HEK293 (cell line): ENCODE results near the gene MYO1D.

Source experiments
- KLF10 ChIP-seq: fragments of 450-650 bp; IDR thresholded peaks from 2 replicates; pipeline ENCODE4 v1.5.1; 2018; ENCODE audit warnings: missing biosample characterization, mild to moderate bottlenecking, missing genetic modification characterization
- ZBTB7A ChIP-seq: fragments of 450-650 bp; formaldehyde crosslinking; IDR thresholded peaks from 2 replicates; pipeline ENCODE4 v1.5.1; 2016; ENCODE audit warnings: low read depth, missing biosample characterization, missing genetic modification characterization
- ZFP3 ChIP-seq: fragments of 450-650 bp; formaldehyde crosslinking; IDR thresholded peaks from 2 replicates; pipeline ENCODE4 v1.5.1; 2016; ENCODE audit warnings: low read depth, missing biosample characterization, missing genetic modification characterization
- ZNF274 ChIP-seq, 2 experiments: fragments of 200-500 bp in 1 of 2; fragments of 450-650 bp in 1 of 2; sonication (Bioruptor generic) in 1 of 2; formaldehyde crosslinking in 1 of 2; IDR thresholded peaks; 2 replicates each; pipeline versions ENCODE4 v1.5.1 to v1.6.1; 2014 to 2016; ENCODE audit warnings: borderline replicate concordance in 1 of 2, inconsistent platforms in 1 of 2, low read length in 1 of 2, missing biosample characterization in 1 of 2, missing genetic modification characterization in 1 of 2
- ZNF366 ChIP-seq: fragments of 450-650 bp; formaldehyde crosslinking; conservative IDR thresholded peaks from 2 replicates; pipeline ENCODE4 v1.5.1; 2016; ENCODE audit warnings: missing biosample characterization, missing genetic modification characterization
- ZNF48 ChIP-seq: fragments of 450-650 bp; formaldehyde crosslinking; IDR thresholded peaks from 2 replicates; pipeline ENCODE4 v1.5.1; 2016; ENCODE audit warnings: missing biosample characterization, missing genetic modification characterization
- ZNF544 ChIP-seq: fragments of 450-650 bp; formaldehyde crosslinking; IDR thresholded peaks from 2 replicates; pipeline ENCODE4 v1.5.0; 2017; ENCODE audit warnings: missing biosample characterization, missing genetic modification characterization
- ZNF629 ChIP-seq: fragments of 450-650 bp; formaldehyde crosslinking; IDR thresholded peaks from 2 replicates; pipeline ENCODE4 v1.5.1; 2017; ENCODE audit warnings: missing biosample characterization, missing genetic modification characterization
- TF ChIP-seq, protein P1 (sequence below): fragments of 450-650 bp; formaldehyde crosslinking; IDR thresholded peaks from 2 replicates; pipeline ENCODE4 v1.5.1; 2016; ENCODE audit warnings: missing biosample characterization, missing genetic modification characterization
- TF ChIP-seq, protein P2 (sequence below): fragments of 450-650 bp; formaldehyde crosslinking; conservative IDR thresholded peaks from 2 replicates; pipeline ENCODE4 v1.5.1; 2016; ENCODE audit warnings: low read depth, missing biosample characterization, missing genetic modification characterization

DNA sequence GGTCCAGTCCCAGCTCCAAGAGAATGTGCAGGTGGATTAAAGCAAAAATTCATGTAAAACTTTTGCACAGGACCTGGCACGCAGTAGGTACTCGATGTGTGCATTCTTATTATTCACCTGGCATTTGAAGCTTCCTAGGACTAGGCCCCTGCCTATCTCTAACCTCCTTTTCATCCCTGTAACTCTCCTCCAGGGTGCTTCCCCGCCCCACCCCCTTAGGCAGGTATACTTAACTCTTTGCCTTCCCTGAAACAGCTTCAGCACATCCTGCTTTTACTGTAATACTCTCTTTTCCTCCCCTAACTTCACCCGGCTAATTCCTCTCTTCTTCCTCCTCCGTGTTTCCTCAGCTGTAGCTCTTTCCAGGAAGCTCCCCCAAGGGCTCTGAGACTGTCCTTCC is 335.3 kb downstream of the MYO1D start:
- TF ChIP-seq ZNF274 (IDR thresholded peaks at IDR 0.05; ENCODE audit: low read length) (no peak), ZNF274 (tag by site-specific recombination; IDR thresholded peaks at IDR 0.05; ENCODE audit: borderline replicate concordance) (no peak), ZNF544 (no peak), ZNF629 (tag by site-specific recombination) (no peak), KLF10 (no peak), ZFP3 (no peak), ZBTB7A (tag by site-specific recombination) (no peak), ZNF48 (no peak), ZNF366 (tag by site-specific recombination) (no peak)
- TF ChIP-seq, protein P1, sequence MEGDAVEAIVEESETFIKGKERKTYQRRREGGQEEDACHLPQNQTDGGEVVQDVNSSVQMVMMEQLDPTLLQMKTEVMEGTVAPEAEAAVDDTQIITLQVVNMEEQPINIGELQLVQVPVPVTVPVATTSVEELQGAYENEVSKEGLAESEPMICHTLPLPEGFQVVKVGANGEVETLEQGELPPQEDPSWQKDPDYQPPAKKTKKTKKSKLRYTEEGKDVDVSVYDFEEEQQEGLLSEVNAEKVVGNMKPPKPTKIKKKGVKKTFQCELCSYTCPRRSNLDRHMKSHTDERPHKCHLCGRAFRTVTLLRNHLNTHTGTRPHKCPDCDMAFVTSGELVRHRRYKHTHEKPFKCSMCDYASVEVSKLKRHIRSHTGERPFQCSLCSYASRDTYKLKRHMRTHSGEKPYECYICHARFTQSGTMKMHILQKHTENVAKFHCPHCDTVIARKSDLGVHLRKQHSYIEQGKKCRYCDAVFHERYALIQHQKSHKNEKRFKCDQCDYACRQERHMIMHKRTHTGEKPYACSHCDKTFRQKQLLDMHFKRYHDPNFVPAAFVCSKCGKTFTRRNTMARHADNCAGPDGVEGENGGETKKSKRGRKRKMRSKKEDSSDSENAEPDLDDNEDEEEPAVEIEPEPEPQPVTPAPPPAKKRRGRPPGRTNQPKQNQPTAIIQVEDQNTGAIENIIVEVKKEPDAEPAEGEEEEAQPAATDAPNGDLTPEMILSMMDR (tag by site-specific recombination): no peak
- TF ChIP-seq, protein P2, sequence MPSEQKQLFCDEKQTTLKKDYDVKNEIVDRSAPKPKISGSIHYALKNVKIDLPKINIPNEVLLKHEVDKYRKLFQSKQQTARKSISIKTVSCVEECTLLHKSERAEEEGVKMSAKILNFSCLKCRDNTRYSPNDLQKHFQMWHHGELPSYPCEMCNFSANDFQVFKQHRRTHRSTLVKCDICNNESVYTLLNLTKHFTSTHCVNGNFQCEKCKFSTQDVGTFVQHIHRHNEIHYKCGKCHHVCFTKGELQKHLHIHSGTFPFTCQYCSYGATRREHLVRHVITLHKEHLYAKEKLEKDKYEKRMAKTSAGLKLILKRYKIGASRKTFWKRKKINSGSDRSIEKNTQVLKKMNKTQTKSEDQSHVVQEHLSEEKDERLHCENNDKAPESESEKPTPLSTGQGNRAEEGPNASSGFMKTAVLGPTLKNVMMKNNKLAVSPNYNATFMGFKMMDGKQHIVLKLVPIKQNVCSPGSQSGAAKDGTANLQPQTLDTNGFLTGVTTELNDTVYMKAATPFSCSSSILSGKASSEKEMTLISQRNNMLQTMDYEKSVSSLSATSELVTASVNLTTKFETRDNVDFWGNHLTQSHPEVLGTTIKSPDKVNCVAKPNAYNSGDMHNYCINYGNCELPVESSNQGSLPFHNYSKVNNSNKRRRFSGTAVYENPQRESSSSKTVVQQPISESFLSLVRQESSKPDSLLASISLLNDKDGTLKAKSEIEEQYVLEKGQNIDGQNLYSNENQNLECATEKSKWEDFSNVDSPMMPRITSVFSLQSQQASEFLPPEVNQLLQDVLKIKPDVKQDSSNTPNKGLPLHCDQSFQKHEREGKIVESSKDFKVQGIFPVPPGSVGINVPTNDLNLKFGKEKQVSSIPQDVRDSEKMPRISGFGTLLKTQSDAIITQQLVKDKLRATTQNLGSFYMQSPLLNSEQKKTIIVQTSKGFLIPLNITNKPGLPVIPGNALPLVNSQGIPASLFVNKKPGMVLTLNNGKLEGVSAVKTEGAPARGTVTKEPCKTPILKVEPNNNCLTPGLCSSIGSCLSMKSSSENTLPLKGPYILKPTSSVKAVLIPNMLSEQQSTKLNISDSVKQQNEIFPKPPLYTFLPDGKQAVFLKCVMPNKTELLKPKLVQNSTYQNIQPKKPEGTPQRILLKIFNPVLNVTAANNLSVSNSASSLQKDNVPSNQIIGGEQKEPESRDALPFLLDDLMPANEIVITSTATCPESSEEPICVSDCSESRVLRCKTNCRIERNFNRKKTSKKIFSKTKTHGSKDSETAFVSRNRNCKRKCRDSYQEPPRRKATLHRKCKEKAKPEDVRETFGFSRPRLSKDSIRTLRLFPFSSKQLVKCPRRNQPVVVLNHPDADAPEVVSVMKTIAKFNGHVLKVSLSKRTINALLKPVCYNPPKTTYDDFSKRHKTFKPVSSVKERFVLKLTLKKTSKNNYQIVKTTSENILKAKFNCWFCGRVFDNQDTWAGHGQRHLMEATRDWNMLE: no peak
